B cell (primary cell): ENCODE measurements around the gene ZNF384. TPM values are rescaled to one million over a fixed set of nuclear protein-coding genes. Genes with fewer than 3 reads are reported as not detected.

Experiments used
- ATAC-seq: fragments of 200-7000 bp; cut with Tn5 transposase; one replicate; pipeline ENCODE4 v1.10.0; 2021; ENCODE audit warnings: low read depth, mild to moderate bottlenecking, moderate number of reproducible peaks, moderate library complexity
- CTCF ChIA-PET: fragments of 350-600 bp; sonication (Branson Sonifier 250); formaldehyde crosslinking; loops from one replicate; lab custom pipeline; 2021; ENCODE audit warnings: antibody characterized with exemption, inconsistent platforms; lab: Charles Lee
- POLR2A ChIA-PET: fragments of 350-600 bp; sonication (Branson Sonifier 250); formaldehyde crosslinking; loops from one replicate; lab custom pipeline; 2021; ENCODE audit warnings: antibody characterized with exemption; lab: Charles Lee
- DNase-seq: peaks from one replicate; pipeline ENCODE4 v3.0.0; 2013
- H2AFZ ChIP-seq: 2 replicates; pipeline ENCODE4 v1.6.1; 2012; ENCODE audit warnings: mild to moderate bottlenecking, low read depth, low read length; ENCODE audit not compliant: insufficient read depth, poor library complexity, severe bottlenecking
- H3K27ac ChIP-seq, 2 donors: 1 replicate in 1 of 2; 2 replicates in 1 of 2; pipeline ENCODE4 v1.5.1; 2012 to 2013; ENCODE audit warnings: low read length in 2 of 2, mild to moderate bottlenecking in 2 of 2, moderate library complexity in 1 of 2
- H3K27me3 ChIP-seq, 4 experiments: fragments of 200-600 bp in 1 of 4; sonication (generic) in 1 of 4; replicated peaks in 1 of 4; 1 replicate in 2 of 4; 2 replicates in 2 of 4; pipeline versions ENCODE4 v1.6.1 to v1.7.0; 2013 to 2016; ENCODE audit warnings: low read length in 3 of 4, mild to moderate bottlenecking in 2 of 4, mixed read lengths in 1 of 4, moderate library complexity in 1 of 4; ENCODE audit not compliant: insufficient read depth in 4 of 4, control insufficient read depth in 3 of 4; ENCODE audit errors: control extremely low read depth in 1 of 4
- H3K36me3 ChIP-seq, 2 experiments: replicated peaks in 1 of 2; 1 replicate in 1 of 2; 2 replicates in 1 of 2; pipeline versions ENCODE4 v1.6.1 to v1.7.1; 2013; ENCODE audit warnings: low read length in 1 of 2; ENCODE audit not compliant: insufficient read depth in 2 of 2, control insufficient read depth in 1 of 2; ENCODE audit errors: control extremely low read depth in 1 of 2, extremely low read depth in 1 of 2
- H3K4me1 ChIP-seq, 2 donors: fragments of 200-600 bp in 1 of 2; sonication (generic) in 1 of 2; 1 replicate in 1 of 2; 2 replicates in 1 of 2; pipeline versions ENCODE4 v1.5.1 to v1.6.1; 2013 to 2017; ENCODE audit warnings: low read length in 2 of 2; ENCODE audit not compliant: control insufficient read depth in 2 of 2, insufficient read depth in 2 of 2
- H3K4me2 ChIP-seq: replicated peaks from 2 replicates; pipeline ENCODE3; 2012; ENCODE audit warnings: mild to moderate bottlenecking, low read depth, low read length; ENCODE audit not compliant: poor library complexity, severe bottlenecking
- H3K4me3 ChIP-seq, 5 experiments: fragments of 200-600 bp in 1 of 5; sonication (generic) in 1 of 5; 1 replicate in 3 of 5; 2 replicates in 2 of 5; pipeline versions ENCODE4 v1.5.1 to v1.7.0; 2011 to 2016; ENCODE audit warnings: low read length in 4 of 5, mild to moderate bottlenecking in 4 of 5, low read depth in 2 of 5, control low read depth in 1 of 5, moderate library complexity in 1 of 5; ENCODE audit not compliant: insufficient read depth in 1 of 5; ENCODE audit errors: control extremely low read depth in 1 of 5, extremely low read depth in 1 of 5
- H3K79me2 ChIP-seq: fragments of 200-600 bp; sonication (generic); one replicate; pipeline ENCODE4 v1.6.0; 2016; ENCODE audit warnings: low read length; ENCODE audit not compliant: control insufficient read depth, insufficient read depth
- H3K9ac ChIP-seq: fragments of 200-600 bp; sonication (generic); 2 replicates; pipeline ENCODE4 v1.6.1; 2017; ENCODE audit warnings: mild to moderate bottlenecking, low read length, moderate library complexity
- H3K9me3 ChIP-seq, 3 donors: one replicate each; pipeline versions ENCODE4 v1.6.1 to v1.7.1; 2013; ENCODE audit warnings: low read length in 2 of 3; ENCODE audit not compliant: control insufficient read depth in 2 of 3, insufficient read depth in 1 of 3; ENCODE audit errors: control extremely low read depth in 1 of 3
- H4K20me1 ChIP-seq: 2 replicates; pipeline ENCODE4 v1.6.0; 2012; ENCODE audit warnings: mild to moderate bottlenecking, low read length; ENCODE audit not compliant: insufficient read depth, control insufficient read depth, poor library complexity, severe bottlenecking
- H3K27ac Mint-ChIP-seq: one replicate; pipeline ENCODE4 v1.8.0; 2021; ENCODE audit warnings: mixed read lengths
- H3K27me3 Mint-ChIP-seq: one replicate; pipeline ENCODE4 v1.8.0; 2021; ENCODE audit warnings: mixed read lengths
- H3K4me1 Mint-ChIP-seq: one replicate; pipeline ENCODE4 v1.8.0; 2021; ENCODE audit warnings: mixed read lengths
- H3K4me3 Mint-ChIP-seq: one replicate; pipeline ENCODE4 v1.8.0; 2021; ENCODE audit warnings: mixed read lengths
- H3K9me3 Mint-ChIP-seq: one replicate; pipeline ENCODE4 v1.8.0; 2022; ENCODE audit warnings: mixed read lengths; ENCODE audit not compliant: insufficient read depth
- EZH2 ChIP-seq: IDR thresholded peaks from 2 replicates; pipeline ENCODE4 v1.6.1; 2012; ENCODE audit warnings: borderline replicate concordance, low read depth, mild to moderate bottlenecking, moderate library complexity, low read length; ENCODE audit not compliant: insufficient read depth, poor library complexity, severe bottlenecking
- WGBS: methylation state at CpG from one replicate; pipeline ENCODE4 v1.1.5; 2013; ENCODE audit warnings: missing lambda C conversion rate; ENCODE audit not compliant: insufficient coverage; 5-methylcytosine and 5-hydroxymethylcytosine counted together
- intact Hi-C: fragments of 100-400 bp; cut with micrococcal nuclease; formaldehyde crosslinking; loops from one replicate; pipeline ENCODE4 v1.10.0; 2022
- polyA plus RNA-seq: library from polyadenylated mRNA; depleted of rRNA; stranded (reverse); fragments of >200 nt; gene quantifications from 2 replicates; pipeline ENCODE4 v1.2.3, GENCODE V29; 2012
- total RNA-seq, 2 donors: library from RNA; stranded (reverse); fragments of 120-200 nt in 1 of 2; gene quantifications; 1 replicate in 1 of 2; 2 replicates in 1 of 2; pipeline versions ENCODE4 v1.2.3 to v1.2.4, GENCODE V29; 2013 to 2022
- TF ChIP-seq, protein P1 (sequence below): fragments of 200-600 bp; IDR thresholded peaks from one replicate; pipeline ENCODE4 v1.8.0; 2022; ENCODE audit warnings: antibody characterized with exemption, mild to moderate bottlenecking

The ZNF384 gene
- total and polyA plus RNA-seq, 2 donors (not counting 1 experiment from before 2014, with no cell fraction given) = 83.4 to 108 TPM

- H3K9me3 ChIP-seq = no peaks in the 10 kb centered on the region
- no peaks in the 10 kb centered on the region for H3K27me3 ChIP-seq
- peaks cover 100% of the 10 kb centered on the region for H3K79me2 ChIP-seq
- DNase-seq (peak; percentile 83), ATAC-seq (peak; percentile 44)
- WGBS = 43% methylated on average over 20 of the region's 21 CpGs
- H3K4me1 ChIP-seq = peaks cover 66 to 88% of the 10 kb centered on the region in 2 donors
- Mint-ChIP-seq H3K9me3 (no peaks in the 10 kb centered on the region), H3K27ac (peak overlapping the region; percentile 99), H3K4me3 (peak overlapping the region; percentile 97), H3K27me3 (no peaks in the 10 kb centered on the region), H3K4me1 (peaks cover 73% of the 10 kb centered on the region)
- H3K4me2 ChIP-seq = peak overlapping the region; percentile 81
- intact Hi-C loops = loop anchor here (2.0 to 10.0 kb wide), 3 partner anchors 16 to 312 kb away; partner anchors contain the start of genes C12orf57, RNU7-1 and ZNF384
- ChIA-PET CTCF (interaction anchor here (0.6 to 5.9 kb wide), 10 partner anchors 11 to 121 kb away, joined by 3 to 58 read pairs (median 4); partner anchors contain the start of genes MLF2 and ZNF384), POLR2A (interaction anchor here (0.6 to 1.3 kb wide), 9 partner anchors 11 to 57 kb away, joined by 3 to 5 read pairs (median 4); partner anchors contain the start of genes ACRBP and ZNF384)
- H3K27ac ChIP-seq = peak overlapping the region; percentile 85 to 86
- H3K4me3 ChIP-seq = peak overlapping the region; percentile 12 to 70 (median 55)
- peak overlapping the region; percentile 47 for H2AFZ ChIP-seq
- peaks cover 0 to 29% of the 10 kb centered on the region in 2 experiments for H3K36me3 ChIP-seq
- H4K20me1 ChIP-seq = no peaks in the 10 kb centered on the region
- no peak for TF ChIP-seq EZH2
- TF ChIP-seq, protein P1, sequence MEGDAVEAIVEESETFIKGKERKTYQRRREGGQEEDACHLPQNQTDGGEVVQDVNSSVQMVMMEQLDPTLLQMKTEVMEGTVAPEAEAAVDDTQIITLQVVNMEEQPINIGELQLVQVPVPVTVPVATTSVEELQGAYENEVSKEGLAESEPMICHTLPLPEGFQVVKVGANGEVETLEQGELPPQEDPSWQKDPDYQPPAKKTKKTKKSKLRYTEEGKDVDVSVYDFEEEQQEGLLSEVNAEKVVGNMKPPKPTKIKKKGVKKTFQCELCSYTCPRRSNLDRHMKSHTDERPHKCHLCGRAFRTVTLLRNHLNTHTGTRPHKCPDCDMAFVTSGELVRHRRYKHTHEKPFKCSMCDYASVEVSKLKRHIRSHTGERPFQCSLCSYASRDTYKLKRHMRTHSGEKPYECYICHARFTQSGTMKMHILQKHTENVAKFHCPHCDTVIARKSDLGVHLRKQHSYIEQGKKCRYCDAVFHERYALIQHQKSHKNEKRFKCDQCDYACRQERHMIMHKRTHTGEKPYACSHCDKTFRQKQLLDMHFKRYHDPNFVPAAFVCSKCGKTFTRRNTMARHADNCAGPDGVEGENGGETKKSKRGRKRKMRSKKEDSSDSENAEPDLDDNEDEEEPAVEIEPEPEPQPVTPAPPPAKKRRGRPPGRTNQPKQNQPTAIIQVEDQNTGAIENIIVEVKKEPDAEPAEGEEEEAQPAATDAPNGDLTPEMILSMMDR = no peak
- H3K9ac ChIP-seq = peak overlapping the region; percentile 66
Observed at GRCh38 chr12:6632026-6632983, 56.9 kb downstream of the ZNF384 start.
